ENCODE measurements around the gene COX7C.

DNA sequence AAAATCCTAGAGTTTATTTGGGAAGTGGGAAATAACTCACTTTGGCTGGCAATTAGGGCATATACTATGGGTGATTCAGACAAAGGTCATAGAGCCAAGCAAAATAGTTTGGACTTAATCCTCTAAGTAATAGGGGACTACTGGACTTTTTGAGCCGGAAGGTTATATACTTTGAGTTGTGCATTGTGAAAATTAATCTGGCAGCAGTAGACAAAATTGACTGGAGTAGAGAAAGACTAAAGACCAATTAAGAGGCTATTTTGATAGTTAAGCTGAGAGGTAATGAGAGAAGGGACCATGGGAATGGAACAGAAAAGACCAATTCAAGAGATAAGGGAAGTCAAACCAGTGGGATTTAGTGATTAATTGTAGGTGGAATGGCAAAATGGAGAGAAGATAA lies 28.9 kb downstream of the COX7C start:
- TF ChIP-seq, protein P1, sequence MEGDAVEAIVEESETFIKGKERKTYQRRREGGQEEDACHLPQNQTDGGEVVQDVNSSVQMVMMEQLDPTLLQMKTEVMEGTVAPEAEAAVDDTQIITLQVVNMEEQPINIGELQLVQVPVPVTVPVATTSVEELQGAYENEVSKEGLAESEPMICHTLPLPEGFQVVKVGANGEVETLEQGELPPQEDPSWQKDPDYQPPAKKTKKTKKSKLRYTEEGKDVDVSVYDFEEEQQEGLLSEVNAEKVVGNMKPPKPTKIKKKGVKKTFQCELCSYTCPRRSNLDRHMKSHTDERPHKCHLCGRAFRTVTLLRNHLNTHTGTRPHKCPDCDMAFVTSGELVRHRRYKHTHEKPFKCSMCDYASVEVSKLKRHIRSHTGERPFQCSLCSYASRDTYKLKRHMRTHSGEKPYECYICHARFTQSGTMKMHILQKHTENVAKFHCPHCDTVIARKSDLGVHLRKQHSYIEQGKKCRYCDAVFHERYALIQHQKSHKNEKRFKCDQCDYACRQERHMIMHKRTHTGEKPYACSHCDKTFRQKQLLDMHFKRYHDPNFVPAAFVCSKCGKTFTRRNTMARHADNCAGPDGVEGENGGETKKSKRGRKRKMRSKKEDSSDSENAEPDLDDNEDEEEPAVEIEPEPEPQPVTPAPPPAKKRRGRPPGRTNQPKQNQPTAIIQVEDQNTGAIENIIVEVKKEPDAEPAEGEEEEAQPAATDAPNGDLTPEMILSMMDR (IDR thresholded peaks at IDR 0.05; ENCODE audit: insufficient read depth, low read length), result no peak
- TF ChIP-seq POLR2AphosphoS5 (IDR thresholded peaks at IDR 0.05; ENCODE audit: low read depth) (no peak), SPI1 (IDR thresholded peaks at IDR 0.05; ENCODE audit: borderline replicate concordance, low read depth) (no peak)
- TF ChIP-seq, protein P2, sequence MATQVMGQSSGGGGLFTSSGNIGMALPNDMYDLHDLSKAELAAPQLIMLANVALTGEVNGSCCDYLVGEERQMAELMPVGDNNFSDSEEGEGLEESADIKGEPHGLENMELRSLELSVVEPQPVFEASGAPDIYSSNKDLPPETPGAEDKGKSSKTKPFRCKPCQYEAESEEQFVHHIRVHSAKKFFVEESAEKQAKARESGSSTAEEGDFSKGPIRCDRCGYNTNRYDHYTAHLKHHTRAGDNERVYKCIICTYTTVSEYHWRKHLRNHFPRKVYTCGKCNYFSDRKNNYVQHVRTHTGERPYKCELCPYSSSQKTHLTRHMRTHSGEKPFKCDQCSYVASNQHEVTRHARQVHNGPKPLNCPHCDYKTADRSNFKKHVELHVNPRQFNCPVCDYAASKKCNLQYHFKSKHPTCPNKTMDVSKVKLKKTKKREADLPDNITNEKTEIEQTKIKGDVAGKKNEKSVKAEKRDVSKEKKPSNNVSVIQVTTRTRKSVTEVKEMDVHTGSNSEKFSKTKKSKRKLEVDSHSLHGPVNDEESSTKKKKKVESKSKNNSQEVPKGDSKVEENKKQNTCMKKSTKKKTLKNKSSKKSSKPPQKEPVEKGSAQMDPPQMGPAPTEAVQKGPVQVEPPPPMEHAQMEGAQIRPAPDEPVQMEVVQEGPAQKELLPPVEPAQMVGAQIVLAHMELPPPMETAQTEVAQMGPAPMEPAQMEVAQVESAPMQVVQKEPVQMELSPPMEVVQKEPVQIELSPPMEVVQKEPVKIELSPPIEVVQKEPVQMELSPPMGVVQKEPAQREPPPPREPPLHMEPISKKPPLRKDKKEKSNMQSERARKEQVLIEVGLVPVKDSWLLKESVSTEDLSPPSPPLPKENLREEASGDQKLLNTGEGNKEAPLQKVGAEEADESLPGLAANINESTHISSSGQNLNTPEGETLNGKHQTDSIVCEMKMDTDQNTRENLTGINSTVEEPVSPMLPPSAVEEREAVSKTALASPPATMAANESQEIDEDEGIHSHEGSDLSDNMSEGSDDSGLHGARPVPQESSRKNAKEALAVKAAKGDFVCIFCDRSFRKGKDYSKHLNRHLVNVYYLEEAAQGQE (IDR thresholded peaks at IDR 0.05; ENCODE audit: insufficient replicate concordance, low read depth), result no peak

Data from HL-60 (cell line).